DND-41 (cell line): ENCODE data around the gene NOS1AP.

Experiments used
- ATAC-seq: fragments of 200-7000 bp; cut with Tn5 transposase; 3 replicates; pipeline ENCODE4 v1.9.1; 2021; ENCODE audit warnings: low read depth; ENCODE audit not compliant: insufficient read depth
- DNase-seq: peaks from one replicate; pipeline ENCODE4 v3.0.0-alpha.2; 2020
- H2AFZ ChIP-seq: 2 replicates; pipeline ENCODE4 v1.6.0; 2012; ENCODE audit warnings: low read depth, low read length
- H3K27ac ChIP-seq: 2 replicates; pipeline ENCODE4 v1.5.1; 2012; ENCODE audit warnings: low read length, inconsistent platforms
- H3K27me3 ChIP-seq: fragments of 200-600 bp; sonication (generic); 2 replicates; pipeline ENCODE4 v1.6.0; 2012; ENCODE audit warnings: low read length, mild to moderate bottlenecking, inconsistent platforms; ENCODE audit not compliant: insufficient read depth, poor library complexity
- H3K36me3 ChIP-seq: 2 replicates; pipeline ENCODE4 v1.5.1; 2012; ENCODE audit warnings: low read length, inconsistent platforms; ENCODE audit not compliant: insufficient read depth
- H3K4me1 ChIP-seq: 2 replicates; pipeline ENCODE4 v1.5.1; 2012; ENCODE audit warnings: mild to moderate bottlenecking, low read length; ENCODE audit not compliant: insufficient read depth
- H3K4me2 ChIP-seq: 2 replicates; pipeline ENCODE4 v1.6.0; 2012; ENCODE audit warnings: mild to moderate bottlenecking, moderate library complexity, low read length, inconsistent platforms; ENCODE audit not compliant: insufficient read depth
- H3K4me3 ChIP-seq, 2 experiments: fragments of 200-600 bp in 1 of 2; shearing (Covaris generic) in 1 of 2; 2 replicates each; pipeline ENCODE4 v1.5.1; 2012 to 2016; ENCODE audit warnings: inconsistent platforms in 2 of 2, low read length in 2 of 2, mild to moderate bottlenecking in 2 of 2, low read depth in 1 of 2, moderate library complexity in 1 of 2
- H3K79me2 ChIP-seq: 2 replicates; pipeline ENCODE4 v1.6.0; 2012; ENCODE audit warnings: low read length, inconsistent platforms; ENCODE audit not compliant: insufficient read depth
- H3K9ac ChIP-seq: 2 replicates; pipeline ENCODE4 v1.6.0; 2012; ENCODE audit warnings: low read depth, mild to moderate bottlenecking, inconsistent platforms, low read length, moderate library complexity
- H3K9me3 ChIP-seq: 2 replicates; pipeline ENCODE4 v1.5.1; 2012; ENCODE audit warnings: low read length, moderate library complexity, mild to moderate bottlenecking, inconsistent platforms; ENCODE audit not compliant: insufficient read depth, severe bottlenecking
- H4K20me1 ChIP-seq: 2 replicates; pipeline ENCODE4 v1.6.0; 2012; ENCODE audit warnings: low read length; ENCODE audit not compliant: insufficient read depth
- EZH2 ChIP-seq: IDR thresholded peaks from 3 replicates; pipeline ENCODE4 v1.6.1; 2012; ENCODE audit warnings: borderline replicate concordance, low read depth, mild to moderate bottlenecking, moderate library complexity, low read length, inconsistent platforms; ENCODE audit not compliant: severe bottlenecking
- TF ChIP-seq, protein P1 (sequence below): IDR thresholded peaks from 2 replicates; pipeline ENCODE4 v1.5.1; 2012; ENCODE audit warnings: borderline replicate concordance, low read length, moderate library complexity, mild to moderate bottlenecking; ENCODE audit not compliant: poor library complexity, severe bottlenecking; ENCODE audit errors: extremely low read depth

NOS1AP gene

DNA sequence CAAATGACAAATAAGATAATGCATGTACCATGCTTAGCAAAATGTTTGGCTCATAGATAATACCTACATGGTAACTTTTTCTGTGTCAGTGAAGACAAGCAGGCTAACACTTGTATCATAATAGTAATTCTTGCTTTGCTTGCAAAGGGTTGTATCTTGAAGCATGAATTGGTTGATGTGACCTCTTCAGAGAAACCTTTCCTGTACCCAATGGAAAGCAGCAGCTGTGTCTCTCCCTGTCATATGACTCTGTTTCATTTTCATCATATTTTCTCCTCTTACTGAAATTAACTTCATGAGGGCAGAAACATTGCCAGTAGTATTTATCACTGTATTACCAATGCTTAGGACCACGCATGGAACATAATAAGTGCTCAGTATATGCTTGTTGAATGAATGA, 338.0 kb downstream of the NOS1AP start:
- no peak overlapping the region for H3K4me3 ChIP-seq

DNA sequence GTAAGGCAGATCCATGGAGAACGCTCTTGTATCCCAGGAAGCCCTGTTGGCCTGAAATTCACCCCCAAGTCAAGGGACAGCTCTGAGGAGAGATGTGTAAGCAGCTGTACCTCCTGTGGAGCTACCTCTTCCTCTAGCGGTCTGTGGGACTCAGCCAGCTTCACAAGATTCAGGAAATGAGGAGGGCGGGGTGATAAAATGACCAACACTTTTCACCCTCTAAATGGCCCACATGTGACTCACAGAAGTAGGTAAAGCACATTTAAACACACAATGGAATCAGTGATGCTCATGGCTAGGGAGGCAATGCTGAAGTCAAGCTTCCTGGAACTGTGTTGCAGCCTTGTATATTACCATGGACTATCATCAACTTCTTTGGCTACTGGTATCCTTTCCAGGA, 342.5 kb downstream of the NOS1AP start, which contains the start of gene SH2D1B:
SH2D1B (minus strand) TSS at position 135 of the 400 bp plus-strand sequence; CDS start at position 15, 120 bp downstream.
- ATAC-seq (no peak), DNase-seq (no peak)
- TF ChIP-seq EZH2: no peak
- TF ChIP-seq, protein P1, sequence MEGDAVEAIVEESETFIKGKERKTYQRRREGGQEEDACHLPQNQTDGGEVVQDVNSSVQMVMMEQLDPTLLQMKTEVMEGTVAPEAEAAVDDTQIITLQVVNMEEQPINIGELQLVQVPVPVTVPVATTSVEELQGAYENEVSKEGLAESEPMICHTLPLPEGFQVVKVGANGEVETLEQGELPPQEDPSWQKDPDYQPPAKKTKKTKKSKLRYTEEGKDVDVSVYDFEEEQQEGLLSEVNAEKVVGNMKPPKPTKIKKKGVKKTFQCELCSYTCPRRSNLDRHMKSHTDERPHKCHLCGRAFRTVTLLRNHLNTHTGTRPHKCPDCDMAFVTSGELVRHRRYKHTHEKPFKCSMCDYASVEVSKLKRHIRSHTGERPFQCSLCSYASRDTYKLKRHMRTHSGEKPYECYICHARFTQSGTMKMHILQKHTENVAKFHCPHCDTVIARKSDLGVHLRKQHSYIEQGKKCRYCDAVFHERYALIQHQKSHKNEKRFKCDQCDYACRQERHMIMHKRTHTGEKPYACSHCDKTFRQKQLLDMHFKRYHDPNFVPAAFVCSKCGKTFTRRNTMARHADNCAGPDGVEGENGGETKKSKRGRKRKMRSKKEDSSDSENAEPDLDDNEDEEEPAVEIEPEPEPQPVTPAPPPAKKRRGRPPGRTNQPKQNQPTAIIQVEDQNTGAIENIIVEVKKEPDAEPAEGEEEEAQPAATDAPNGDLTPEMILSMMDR: no peak
- Histone ChIP-seq H3K4me3 (no peak within 1 kb of the TSS), H3K4me2 (no peak within 1 kb of the TSS), H3K79me2 (no peaks in the 10 kb centered on the region), H3K27me3 (peaks cover 4% of the 10 kb centered on the region), H3K4me1 (no peaks in the 10 kb centered on the region), H3K9ac (no peak within 1 kb of the TSS), H3K36me3 (no peaks in the 10 kb centered on the region), H4K20me1 (no peaks in the 10 kb centered on the region), H3K27ac (no peak within 1 kb of the TSS), H2AFZ (no peak within 1 kb of the TSS), H3K9me3 (no peaks in the 10 kb centered on the region)

More for the DNA sequence above, 338.0 kb downstream of the NOS1AP start:
- Histone ChIP-seq H2AFZ (no peak overlapping the region), H4K20me1 (no peaks in the 10 kb centered on the region), H3K4me1 (no peaks in the 10 kb centered on the region), H3K9me3 (no peaks in the 10 kb centered on the region), H3K27me3 (peaks cover 17% of the 10 kb centered on the region), H3K4me2 (no peak overlapping the region), H3K9ac (no peak overlapping the region), H3K36me3 (no peaks in the 10 kb centered on the region), H3K27ac (no peak overlapping the region), H3K79me2 (no peaks in the 10 kb centered on the region)
- ATAC-seq (no peak), DNase-seq (no peak)
- TF ChIP-seq EZH2: no peak
- TF ChIP-seq, protein P1: no peak

DNA sequence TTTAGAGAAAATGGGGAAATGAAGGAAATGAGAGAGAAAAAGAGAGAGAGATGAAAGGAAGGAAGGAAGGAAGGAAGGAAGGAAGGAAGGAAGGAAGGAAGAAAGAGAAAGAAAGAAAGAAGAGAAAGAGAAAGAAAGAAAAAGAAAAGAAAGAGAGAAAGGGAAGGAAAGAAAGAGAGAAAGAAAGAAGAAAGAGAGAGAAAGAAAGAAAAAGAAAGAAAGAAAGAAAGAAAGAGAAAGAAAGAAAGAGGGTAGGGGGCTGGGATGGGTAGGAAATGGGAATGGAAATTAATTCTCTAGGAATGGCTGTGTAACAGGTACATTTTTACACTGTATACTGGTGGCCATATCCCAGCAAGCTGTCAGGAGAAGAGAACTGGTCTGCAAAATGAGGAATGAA, 346.7 kb downstream of the NOS1AP start:
- no peaks in the 10 kb centered on the region for H3K79me2 ChIP-seq
- no peak overlapping the region for H3K4me2 ChIP-seq
- H4K20me1 ChIP-seq: no peaks in the 10 kb centered on the region
- H3K36me3 ChIP-seq: no peaks in the 10 kb centered on the region
- ATAC-seq (no peak), DNase-seq (no peak)
- H3K9me3 ChIP-seq: no peaks in the 10 kb centered on the region
- no peaks in the 10 kb centered on the region for H3K4me1 ChIP-seq
- peaks cover 4% of the 10 kb centered on the region for H3K27me3 ChIP-seq
- H3K27ac ChIP-seq: no peak overlapping the region
- H3K9ac ChIP-seq: no peak overlapping the region
- H2AFZ ChIP-seq: no peak overlapping the region
- TF ChIP-seq, protein P1: no peak
- TF ChIP-seq EZH2: no peak
- no peak overlapping the region for H3K4me3 ChIP-seq

DNA sequence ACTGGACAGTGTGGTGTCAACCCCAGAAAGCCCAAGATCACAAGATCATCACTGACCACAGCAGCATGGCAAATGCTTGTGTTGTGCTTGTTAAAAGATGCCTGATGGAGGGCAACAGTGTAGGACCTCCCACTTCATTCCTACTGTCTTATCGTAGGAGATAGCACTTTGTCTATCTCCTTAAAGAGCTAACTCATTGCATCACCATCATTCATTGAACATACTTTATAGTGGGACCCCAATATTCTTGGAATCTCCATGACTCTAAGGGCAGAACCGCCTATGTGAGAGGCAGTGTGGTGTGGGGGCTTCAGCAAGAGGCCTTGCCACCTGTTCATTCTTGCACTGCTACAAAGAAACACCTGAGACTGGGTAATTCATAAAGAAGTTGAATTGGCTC, 347.4 kb downstream of the NOS1AP start:
- H3K9me3 ChIP-seq: no peaks in the 10 kb centered on the region
- H3K36me3 ChIP-seq: no peaks in the 10 kb centered on the region
- no peak for DNase-seq
- no peak overlapping the region for H3K4me3 ChIP-seq
- ATAC-seq: no peak
- H3K9ac ChIP-seq: no peak overlapping the region
- H4K20me1 ChIP-seq: no peaks in the 10 kb centered on the region
- H3K27me3 ChIP-seq: no peaks in the 10 kb centered on the region
- TF ChIP-seq EZH2: no peak
- TF ChIP-seq, protein P1: no peak
- H3K27ac ChIP-seq: no peak overlapping the region
- no peak overlapping the region for H3K4me2 ChIP-seq
- H2AFZ ChIP-seq: no peak overlapping the region
- no peaks in the 10 kb centered on the region for H3K79me2 ChIP-seq
- H3K4me1 ChIP-seq: no peaks in the 10 kb centered on the region
